Type B pancreatic cell (in vitro differentiated cells): ENCODE results near the gene RNASEH2B. TPM values are rescaled to one million over a fixed set of nuclear protein-coding genes. Genes with fewer than 3 reads are reported as not detected.

Source experiments
- DNase-seq: peaks from one replicate; pipeline ENCODE4 v3.0.0; 2021; ENCODE audit warnings: mixed read lengths; ENCODE audit not compliant: unreplicated experiment; ENCODE audit errors: extremely low spot score
- H3K27ac Mint-ChIP-seq: 2 replicates; pipeline ENCODE4 v1.8.0; 2021; ENCODE audit warnings: mild to moderate bottlenecking, mixed read lengths
- H3K27me3 Mint-ChIP-seq: 2 replicates; pipeline ENCODE4 v1.8.0; 2021; ENCODE audit warnings: mixed read lengths
- H3K36me3 Mint-ChIP-seq: 2 replicates; pipeline ENCODE4 v1.8.0; 2021; ENCODE audit warnings: mixed read lengths
- H3K4me1 Mint-ChIP-seq: one replicate; pipeline ENCODE4 v1.8.0; 2021; ENCODE audit warnings: mixed read lengths; ENCODE audit not compliant: unreplicated experiment
- H3K4me3 Mint-ChIP-seq: 2 replicates; pipeline ENCODE4 v1.8.0; 2021; ENCODE audit warnings: mild to moderate bottlenecking, mixed read lengths
- H3K9me3 Mint-ChIP-seq: 2 replicates; pipeline ENCODE4 v1.8.0; 2021; ENCODE audit warnings: mixed read lengths
- total RNA-seq: library from RNA; stranded (reverse); gene quantifications from 2 replicates; pipeline ENCODE4 v1.2.1, GENCODE V29; 2021; ENCODE audit warnings: low replicate concordance
- TF ChIP-seq, protein P1 (sequence below): fragments of 200-600 bp; sonication (generic); conservative IDR thresholded peaks from 2 replicates; pipeline ENCODE4 v1.5.0; 2021; ENCODE audit warnings: antibody characterized with exemption, mild to moderate bottlenecking

RNASEH2B gene
- total RNA-seq, 1 donor from 2014 or later: 37.8 TPM

DNA sequence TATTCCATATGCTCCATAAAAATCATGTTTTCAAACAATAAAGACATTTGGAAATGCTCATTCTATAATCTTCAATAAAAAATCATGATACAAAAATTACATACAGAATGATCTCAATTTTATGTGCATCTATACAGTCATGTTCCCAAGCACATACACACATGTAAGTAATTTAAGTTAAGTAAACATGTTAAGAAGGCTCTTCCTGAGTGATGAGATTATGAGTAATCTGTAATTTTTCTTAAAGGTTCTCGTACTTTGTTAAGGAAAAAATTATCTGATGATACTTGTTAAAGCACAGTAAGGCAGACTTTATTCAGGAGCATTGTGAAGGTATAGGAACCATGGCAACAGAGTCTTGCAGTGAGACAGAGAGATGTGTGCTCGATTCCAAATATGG is 36.1 kb upstream of the RNASEH2B start:
- H3K36me3 Mint-ChIP-seq: no peaks in the 10 kb centered on the region
- TF ChIP-seq, protein P1, sequence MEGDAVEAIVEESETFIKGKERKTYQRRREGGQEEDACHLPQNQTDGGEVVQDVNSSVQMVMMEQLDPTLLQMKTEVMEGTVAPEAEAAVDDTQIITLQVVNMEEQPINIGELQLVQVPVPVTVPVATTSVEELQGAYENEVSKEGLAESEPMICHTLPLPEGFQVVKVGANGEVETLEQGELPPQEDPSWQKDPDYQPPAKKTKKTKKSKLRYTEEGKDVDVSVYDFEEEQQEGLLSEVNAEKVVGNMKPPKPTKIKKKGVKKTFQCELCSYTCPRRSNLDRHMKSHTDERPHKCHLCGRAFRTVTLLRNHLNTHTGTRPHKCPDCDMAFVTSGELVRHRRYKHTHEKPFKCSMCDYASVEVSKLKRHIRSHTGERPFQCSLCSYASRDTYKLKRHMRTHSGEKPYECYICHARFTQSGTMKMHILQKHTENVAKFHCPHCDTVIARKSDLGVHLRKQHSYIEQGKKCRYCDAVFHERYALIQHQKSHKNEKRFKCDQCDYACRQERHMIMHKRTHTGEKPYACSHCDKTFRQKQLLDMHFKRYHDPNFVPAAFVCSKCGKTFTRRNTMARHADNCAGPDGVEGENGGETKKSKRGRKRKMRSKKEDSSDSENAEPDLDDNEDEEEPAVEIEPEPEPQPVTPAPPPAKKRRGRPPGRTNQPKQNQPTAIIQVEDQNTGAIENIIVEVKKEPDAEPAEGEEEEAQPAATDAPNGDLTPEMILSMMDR: no peak
- H3K4me1 Mint-ChIP-seq: peaks cover 6% of the 10 kb centered on the region
- no peak overlapping the region for H3K4me3 Mint-ChIP-seq
- no peak for DNase-seq
- no peak overlapping the region for H3K27ac Mint-ChIP-seq
- no peaks in the 10 kb centered on the region for H3K27me3 Mint-ChIP-seq
- no peaks in the 10 kb centered on the region for H3K9me3 Mint-ChIP-seq

DNA sequence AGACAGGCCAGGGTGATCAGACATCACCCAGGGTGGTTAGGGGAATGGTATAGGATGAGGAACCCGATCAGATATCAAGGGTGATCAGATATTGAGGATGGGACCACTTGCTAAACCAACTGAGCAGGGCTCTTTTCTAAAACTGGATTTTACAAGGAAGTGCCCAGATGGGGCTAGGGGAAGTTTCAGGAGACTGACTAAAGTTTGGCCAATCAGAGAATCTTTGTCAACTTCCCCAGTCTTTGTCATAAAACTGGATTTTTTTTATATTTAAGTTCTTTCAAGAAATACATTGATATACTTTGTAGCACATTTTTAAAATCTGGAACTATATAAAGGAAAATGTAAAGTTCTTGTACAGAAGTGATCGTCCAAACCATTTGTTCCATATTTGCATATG is 35.6 kb upstream of the RNASEH2B start:
- Mint-ChIP-seq H3K27me3 (no peaks in the 10 kb centered on the region), H3K36me3 (no peaks in the 10 kb centered on the region), H3K4me1 (peaks cover 6% of the 10 kb centered on the region), H3K9me3 (no peaks in the 10 kb centered on the region), H3K27ac (no peak overlapping the region), H3K4me3 (no peak overlapping the region)
- TF ChIP-seq, protein P1: no peak
- no peak for DNase-seq

DNA sequence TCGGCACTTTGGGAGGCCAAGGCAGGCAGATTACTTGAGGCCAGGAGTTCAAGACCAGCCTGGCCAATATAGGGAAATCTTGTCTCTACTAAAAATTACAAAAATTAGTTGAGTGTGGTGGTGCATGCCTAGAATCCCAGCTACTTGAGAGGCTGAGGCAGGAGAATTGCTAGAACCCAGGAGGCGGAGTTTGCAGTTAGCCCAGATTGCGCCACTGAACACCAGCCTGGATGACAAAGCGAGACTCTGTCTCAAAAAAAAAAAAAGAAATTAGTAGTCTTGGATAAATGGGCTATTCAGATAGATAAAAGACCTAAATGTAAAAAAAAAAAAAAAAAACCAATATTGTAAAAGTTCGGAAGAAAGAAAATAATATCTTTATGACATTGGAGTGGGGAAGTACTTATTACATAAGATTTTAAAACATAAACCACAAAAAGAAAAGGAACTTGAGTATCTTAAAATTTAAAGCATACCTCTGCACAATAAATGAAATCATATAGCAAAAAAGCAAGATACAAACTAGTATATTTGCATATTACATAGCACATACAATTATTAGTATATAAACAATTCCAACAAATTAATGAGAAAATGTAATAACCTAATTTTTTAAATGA is 26.7 kb upstream of the RNASEH2B start:
- H3K4me3 Mint-ChIP-seq: no peak overlapping the region
- H3K9me3 Mint-ChIP-seq: no peaks in the 10 kb centered on the region
- TF ChIP-seq, protein P1: no peak
- H3K27me3 Mint-ChIP-seq: no peaks in the 10 kb centered on the region
- no peaks in the 10 kb centered on the region for H3K4me1 Mint-ChIP-seq
- no peak overlapping the region for H3K27ac Mint-ChIP-seq
- H3K36me3 Mint-ChIP-seq: no peaks in the 10 kb centered on the region
- no peak for DNase-seq

DNA sequence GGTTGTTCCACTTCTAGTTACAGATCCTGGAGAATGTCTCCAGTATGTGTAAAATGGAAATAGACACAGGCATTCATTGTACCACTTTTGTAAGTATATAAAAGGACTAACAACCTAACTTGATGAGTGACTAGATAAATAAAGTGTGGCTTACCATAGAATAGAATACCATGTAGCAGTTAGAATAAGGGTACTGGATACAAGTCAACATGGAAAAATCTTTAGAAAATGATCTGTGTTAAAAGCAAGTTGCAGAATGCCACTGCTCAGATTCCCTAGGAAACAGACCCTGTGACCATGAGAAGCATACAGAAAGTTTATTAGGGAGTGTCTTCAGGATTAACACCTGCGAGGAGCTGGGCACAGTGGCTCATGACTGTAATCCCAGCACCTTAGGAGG is 25.9 kb upstream of the RNASEH2B start:
- Mint-ChIP-seq H3K4me1 (no peaks in the 10 kb centered on the region), H3K27ac (no peak overlapping the region), H3K9me3 (no peaks in the 10 kb centered on the region), H3K27me3 (no peaks in the 10 kb centered on the region), H3K36me3 (no peaks in the 10 kb centered on the region), H3K4me3 (no peak overlapping the region)
- TF ChIP-seq, protein P1: no peak
- DNase-seq: no peak

DNA sequence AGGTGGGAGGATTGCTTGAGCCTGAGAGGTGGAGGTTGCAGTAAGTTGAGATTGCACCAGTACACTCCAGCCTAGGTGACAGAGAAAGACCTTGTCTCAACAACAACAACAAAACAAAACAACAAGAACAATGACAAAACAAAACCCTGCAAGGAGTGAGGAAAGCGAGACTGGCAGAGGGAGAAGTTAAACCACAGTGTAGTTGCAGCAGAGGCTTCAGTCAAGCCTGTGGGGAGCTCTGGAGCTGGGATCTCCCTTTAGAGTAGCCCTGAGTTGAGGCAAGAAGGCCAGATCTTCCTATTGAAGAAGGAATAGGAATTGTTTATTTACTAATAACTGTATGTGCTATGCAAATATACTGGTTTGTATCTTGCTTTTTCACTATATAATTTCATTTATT is 25.3 kb upstream of the RNASEH2B start:
- H3K27ac Mint-ChIP-seq: no peak overlapping the region
- DNase-seq: no peak
- H3K4me1 Mint-ChIP-seq: no peaks in the 10 kb centered on the region
- TF ChIP-seq, protein P1: no peak
- no peak overlapping the region for H3K4me3 Mint-ChIP-seq
- H3K27me3 Mint-ChIP-seq: no peaks in the 10 kb centered on the region
- no peaks in the 10 kb centered on the region for H3K9me3 Mint-ChIP-seq
- H3K36me3 Mint-ChIP-seq: no peaks in the 10 kb centered on the region

DNA sequence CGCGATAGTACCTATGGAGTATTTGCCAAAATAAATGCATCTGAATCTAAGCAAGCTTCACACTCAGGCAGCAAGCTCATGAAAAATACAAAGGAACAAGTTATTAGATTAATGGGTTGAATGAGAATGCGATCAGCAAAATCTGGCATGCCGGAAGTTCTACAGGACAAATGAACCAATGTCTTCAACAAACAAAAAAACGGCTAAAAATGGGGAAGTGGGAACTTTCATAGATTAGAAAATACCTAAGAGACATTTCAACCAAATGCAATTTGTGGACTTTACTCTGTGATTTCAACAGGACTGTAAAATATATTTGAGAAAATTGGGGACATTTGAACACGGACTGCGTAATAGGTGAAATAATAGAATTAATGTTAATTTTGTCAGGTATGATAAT is 22.4 kb upstream of the RNASEH2B start:
- no peak overlapping the region for H3K4me3 Mint-ChIP-seq
- H3K36me3 Mint-ChIP-seq: no peaks in the 10 kb centered on the region
- H3K4me1 Mint-ChIP-seq: peaks cover 1% of the 10 kb centered on the region
- DNase-seq: no peak
- H3K27ac Mint-ChIP-seq: no peak overlapping the region
- TF ChIP-seq, protein P1: no peak
- H3K27me3 Mint-ChIP-seq: no peaks in the 10 kb centered on the region
- H3K9me3 Mint-ChIP-seq: no peaks in the 10 kb centered on the region
